ENCODE data around the gene FARS2. TPM values are rescaled to one million over a fixed set of nuclear protein-coding genes. Genes with fewer than 3 reads are reported as not detected.

FARS2 gene
- total RNA-seq, 2 experiments from 2014 or later = 13.8 to 14.3 TPM

DNA sequence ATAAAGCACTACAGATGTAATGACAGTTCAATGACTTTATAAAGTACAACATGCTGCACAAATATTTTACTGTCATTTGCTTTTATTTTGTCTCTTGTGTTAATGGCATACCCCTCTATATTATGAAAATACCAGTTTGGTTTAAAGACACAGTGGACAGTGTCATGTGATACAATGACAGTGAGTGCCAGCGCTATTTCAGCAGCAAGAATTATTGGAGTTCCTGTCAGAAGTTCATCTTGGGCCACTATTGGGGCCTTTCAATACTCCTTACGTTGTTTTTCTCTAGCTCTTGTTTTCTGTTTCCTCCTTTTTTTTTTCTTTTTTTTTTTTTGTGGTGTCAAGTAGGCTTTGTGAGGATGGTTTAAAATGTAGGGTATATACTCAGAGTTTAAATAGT, 232.5 kb downstream of the FARS2 start:
- no TSS peak for BruUV-seq (replicated peaks)
- Histone ChIP-seq H3K27ac (ENCODE audit: low read depth, low read length, poor library complexity, severe bottlenecking) (no peak overlapping the region), H2AFZ (ENCODE audit: low read length) (no peak overlapping the region), H3K79me2 (ENCODE audit: insufficient read depth, low read depth, low read length) (no peaks in the 10 kb centered on the region), H3K4me2 (ENCODE audit: low read length) (no peak overlapping the region), H3K36me3 (ENCODE audit: insufficient read depth, low read length) (no peaks in the 10 kb centered on the region), H3K9me2 (ENCODE audit: insufficient read depth, low read length) (no peaks in the 10 kb centered on the region), H3K4me3 (ENCODE audit: low read depth, low read length, poor library complexity, severe bottlenecking) (no peak overlapping the region), H4K20me1 (ENCODE audit: insufficient read depth, low read length) (no peaks in the 10 kb centered on the region), H3K9me3 (ENCODE audit: low read length) (no peaks in the 10 kb centered on the region), H3K4me1 (ENCODE audit: insufficient read depth, low read length, poor library complexity, severe bottlenecking) (no peaks in the 10 kb centered on the region)
- ChIA-PET CTCF (ENCODE audit: unreplicated experiment) (no interaction called here), POLR2A (interaction anchor here (0.6 to 0.7 kb wide), 2 partner anchors 12 to 16 kb away, joined by 3 read pairs; no protein-coding TSS in a partner anchor)
- no peak for DNase-seq (ENCODE audit: low spot score)
- intact Hi-C loops (cut with micrococcal nuclease; ENCODE audit: unreplicated experiment) = no loop called here
- TF ChIP-seq EZH2phosphoT487 (IDR thresholded peaks at IDR 0.05; ENCODE audit: borderline replicate concordance, low read depth, low read length) (no peak), CTCF (conservative IDR thresholded peaks at IDR 0.05; ENCODE audit: low read length) (no peak)

- H2AFZ ChIP-seq (ENCODE audit: low read length) = no peak overlapping the region
- DNase-seq (ENCODE audit: low spot score) = no peak
- intact Hi-C loops (cut with micrococcal nuclease; ENCODE audit: unreplicated experiment) = no loop called here
- H3K36me3 ChIP-seq (ENCODE audit: insufficient read depth, low read length) = no peaks in the 10 kb centered on the region
- no peak overlapping the region for H3K4me2 ChIP-seq (ENCODE audit: low read length)
- CTCF ChIA-PET (ENCODE audit: unreplicated experiment) = interaction anchor here (1.1 kb wide), 1 partner anchor 8 kb away, joined by 3 read pairs; no protein-coding TSS in a partner anchor
- H3K27ac ChIP-seq (ENCODE audit: low read depth, low read length, poor library complexity, severe bottlenecking) = no peak overlapping the region
- H4K20me1 ChIP-seq (ENCODE audit: insufficient read depth, low read length) = no peaks in the 10 kb centered on the region
- no TSS peak for BruUV-seq (replicated peaks)
- POLR2A ChIA-PET = interaction anchor here (1.0 kb wide), 1 partner anchor 9 kb away, joined by 3 read pairs; no protein-coding TSS in a partner anchor
- TF ChIP-seq CTCF (conservative IDR thresholded peaks at IDR 0.05; ENCODE audit: low read length) (no peak), EZH2phosphoT487 (IDR thresholded peaks at IDR 0.05; ENCODE audit: borderline replicate concordance, low read depth, low read length) (no peak)
- H3K9me2 ChIP-seq (ENCODE audit: insufficient read depth, low read length) = no peaks in the 10 kb centered on the region
- no peaks in the 10 kb centered on the region for H3K79me2 ChIP-seq (ENCODE audit: insufficient read depth, low read depth, low read length)
- no peaks in the 10 kb centered on the region for H3K9me3 ChIP-seq (ENCODE audit: low read length)
- H3K4me1 ChIP-seq (ENCODE audit: insufficient read depth, low read length, poor library complexity, severe bottlenecking) = no peaks in the 10 kb centered on the region
- no peak overlapping the region for H3K4me3 ChIP-seq (ENCODE audit: low read depth, low read length, poor library complexity, severe bottlenecking)
Observed at GRCh38 chr6:5497896-5498578, 236.7 kb downstream of the FARS2 start.

- CTCF ChIA-PET (ENCODE audit: unreplicated experiment) = no interaction called here
- Histone ChIP-seq H3K9me2 (ENCODE audit: insufficient read depth, low read length) (no peaks in the 10 kb centered on the region), H3K27ac (ENCODE audit: low read depth, low read length, poor library complexity, severe bottlenecking) (no peak overlapping the region), H3K4me1 (ENCODE audit: insufficient read depth, low read length, poor library complexity, severe bottlenecking) (no peaks in the 10 kb centered on the region), H3K4me2 (ENCODE audit: low read length) (no peak overlapping the region), H3K79me2 (ENCODE audit: insufficient read depth, low read depth, low read length) (no peaks in the 10 kb centered on the region), H3K9me3 (ENCODE audit: low read length) (no peaks in the 10 kb centered on the region), H3K4me3 (ENCODE audit: low read depth, low read length, poor library complexity, severe bottlenecking) (no peak overlapping the region), H4K20me1 (ENCODE audit: insufficient read depth, low read length) (no peaks in the 10 kb centered on the region), H2AFZ (ENCODE audit: low read length) (no peak overlapping the region), H3K36me3 (ENCODE audit: insufficient read depth, low read length) (no peaks in the 10 kb centered on the region)
- intact Hi-C loops (cut with micrococcal nuclease; ENCODE audit: unreplicated experiment) = no loop called here
- POLR2A ChIA-PET = interaction anchor here (1.0 kb wide), 1 partner anchor 9 kb away, joined by 3 read pairs; no protein-coding TSS in a partner anchor
- no peak for DNase-seq (ENCODE audit: low spot score)
- no peak for TF ChIP-seq EZH2phosphoT487 (IDR thresholded peaks at IDR 0.05; ENCODE audit: borderline replicate concordance, low read depth, low read length)
- TF ChIP-seq CTCF (conservative IDR thresholded peaks at IDR 0.05; ENCODE audit: low read length) = no peak
- no TSS peak for BruUV-seq (replicated peaks)
Observed at GRCh38 chr6:5498579-5498899, 237.2 kb downstream of the FARS2 start.
